GM12891 (cell line): ENCODE measurements around the gene BLOC1S2.

Source experiments
- POLR2A ChIP-seq: IDR thresholded peaks from 2 replicates; pipeline ENCODE4 v1.6.1; 2011; ENCODE audit warnings: low read depth, low read length, control low read depth
- POLR2AphosphoS5 ChIP-seq: IDR thresholded peaks from 2 replicates; pipeline ENCODE4 v1.6.1; 2011; ENCODE audit warnings: low read depth, low read length, control low read depth
- SPI1 ChIP-seq: IDR thresholded peaks from 2 replicates; pipeline ENCODE4 v1.6.1; 2011; ENCODE audit warnings: low read depth, low read length, control low read depth
- TAF1 ChIP-seq: IDR thresholded peaks from 2 replicates; pipeline ENCODE4 v1.6.1; 2011; ENCODE audit warnings: low read depth, low read length, control low read depth

GRCh38 chr10:100304414-100304813 lies 17.9 kb upstream of the BLOC1S2 start:
- TF ChIP-seq POLR2A (no peak), SPI1 (no peak), POLR2AphosphoS5 (no peak), TAF1 (no peak)
